ENCODE data around the gene IGF1R. TPM values are rescaled to one million over a fixed set of nuclear protein-coding genes. Genes with fewer than 3 reads are reported as not detected.

Gene IGF1R
- polyA plus RNA-seq, 4 donors: 25.1 to 53.9 (median 48.3) TPM

DNA sequence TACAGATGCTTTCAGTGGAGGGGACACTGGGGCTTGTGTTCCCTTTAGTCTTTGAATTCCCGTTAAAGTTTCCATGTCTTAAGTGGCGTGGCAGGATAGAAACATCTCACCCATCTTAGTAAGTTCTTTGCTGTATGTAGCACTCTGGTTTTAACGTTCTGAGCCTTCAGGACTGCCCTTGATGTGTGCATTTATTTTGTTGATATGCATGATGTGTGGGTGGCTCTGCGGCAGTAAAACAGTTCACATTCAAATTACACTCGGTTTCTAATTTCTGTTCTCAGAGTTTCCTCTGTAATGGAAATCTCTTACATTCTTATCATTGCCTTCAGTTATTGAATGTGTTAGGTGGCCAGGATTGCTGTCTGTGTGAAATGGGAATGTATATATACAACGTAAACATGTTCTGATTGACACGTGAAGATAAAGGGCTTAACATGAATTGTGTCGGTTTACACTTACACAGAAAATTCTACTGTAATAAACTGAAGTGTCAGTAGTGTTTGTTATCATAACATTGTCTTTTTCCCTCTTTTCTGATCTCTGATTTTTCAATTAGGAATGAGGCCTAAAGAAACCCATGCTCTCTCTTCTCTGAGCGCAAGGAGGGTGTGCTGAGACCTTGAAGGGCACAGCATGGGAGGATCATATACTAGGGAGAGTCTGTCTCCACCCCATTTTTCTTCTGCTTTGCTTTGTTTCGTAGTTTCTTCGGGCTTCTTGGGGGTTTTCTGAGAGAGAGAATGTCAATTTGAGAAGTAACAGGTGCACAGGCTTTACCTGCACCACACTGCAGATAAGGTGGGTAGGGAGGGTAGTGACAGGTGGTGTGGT lies 51.5 kb downstream of the IGF1R start:
- DNase-seq (ENCODE audit: low read depth in 4 of 4, low spot score in 3 of 4): no peak

DNA sequence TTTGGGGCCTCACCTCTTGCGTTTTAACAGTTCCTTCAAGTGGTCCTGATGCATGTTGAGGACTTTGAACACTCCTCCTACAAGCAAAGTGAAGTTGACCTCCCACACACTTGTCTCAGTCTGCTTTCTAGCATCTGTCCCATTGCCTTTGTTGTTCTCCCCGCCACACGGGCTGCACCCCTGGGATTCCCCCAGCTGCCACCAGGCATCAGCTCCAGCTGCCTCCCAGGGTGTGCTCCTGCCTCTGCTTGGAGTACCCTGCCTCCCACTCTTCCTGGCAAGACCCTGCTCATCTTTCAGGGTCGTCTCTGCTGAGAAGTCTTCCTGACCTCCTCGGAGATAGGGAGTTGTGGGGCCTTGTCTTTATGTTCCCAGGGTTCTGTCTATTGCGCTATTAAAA lies 52.2 kb downstream of the IGF1R start:
- DNase-seq (ENCODE audit: low read depth in 4 of 4, low spot score in 3 of 4): no peak

GRCh38 chr15:98703126-98703685 lies 54.9 kb downstream of the IGF1R start:
- DNase-seq (ENCODE audit: low read depth in 4 of 4, low spot score in 3 of 4): no peak

GRCh38 chr15:98705070-98705469 lies 56.7 kb downstream of the IGF1R start:
- no peak for DNase-seq (ENCODE audit: low read depth in 4 of 4, low spot score in 3 of 4)

- DNase-seq (ENCODE audit: low read depth in 4 of 4, low spot score in 3 of 4): no peak
Measured at GRCh38 chr15:98706387-98706786, 58.0 kb downstream of the IGF1R start.

- DNase-seq (ENCODE audit: low read depth in 4 of 4, low spot score in 3 of 4): no peak
Measured at GRCh38 chr15:98706986-98707385, 58.6 kb downstream of the IGF1R start.

GRCh38 chr15:98708037-98708590 lies 59.8 kb downstream of the IGF1R start:
- DNase-seq (ENCODE audit: low read depth in 4 of 4, low spot score in 3 of 4): no peak

- DNase-seq (ENCODE audit: low read depth in 4 of 4, low spot score in 3 of 4): no peak
Measured at GRCh38 chr15:98711810-98712209, 63.5 kb downstream of the IGF1R start.

DNA sequence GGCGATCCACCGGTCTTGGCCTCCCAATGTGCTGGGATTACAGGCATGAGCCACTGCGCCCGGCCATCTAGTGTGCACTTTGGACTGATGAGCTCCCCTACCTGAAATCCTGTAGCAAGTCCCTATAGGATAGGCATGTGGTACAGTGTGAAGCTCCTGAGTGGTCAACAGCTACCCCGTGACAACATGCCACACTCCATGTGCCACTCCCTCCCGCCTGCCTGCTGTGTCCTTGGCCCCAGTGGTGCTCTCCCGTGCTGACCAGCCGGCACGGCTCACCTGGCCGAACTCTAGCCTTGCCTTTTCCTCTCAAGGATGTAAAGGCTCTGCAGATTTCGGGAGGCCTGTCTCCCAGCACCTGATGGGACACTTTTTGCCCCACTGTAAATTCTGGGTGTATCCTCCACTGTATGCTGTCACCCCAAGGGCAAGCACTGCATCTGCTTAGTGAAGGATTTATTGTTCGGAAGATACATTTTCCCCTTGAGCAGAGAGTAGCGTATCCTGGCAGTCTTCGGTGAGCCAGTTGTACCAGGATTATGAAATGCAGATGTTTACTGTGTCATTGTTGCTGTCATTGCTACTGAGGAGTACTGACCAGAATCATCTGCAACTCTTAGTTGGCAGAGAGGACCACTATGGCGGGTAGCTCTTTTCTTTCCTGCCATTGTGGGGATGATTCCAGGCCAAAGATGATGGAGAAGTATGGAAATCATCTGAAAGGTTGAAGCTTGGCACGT lies 64.7 kb downstream of the IGF1R start:
- DNase-seq (ENCODE audit: low read depth in 4 of 4, low spot score in 3 of 4): no peak

- DNase-seq (ENCODE audit: low read depth in 4 of 4, low spot score in 3 of 4): no peak
Measured at GRCh38 chr15:98713585-98714001, 65.3 kb downstream of the IGF1R start.

DNA sequence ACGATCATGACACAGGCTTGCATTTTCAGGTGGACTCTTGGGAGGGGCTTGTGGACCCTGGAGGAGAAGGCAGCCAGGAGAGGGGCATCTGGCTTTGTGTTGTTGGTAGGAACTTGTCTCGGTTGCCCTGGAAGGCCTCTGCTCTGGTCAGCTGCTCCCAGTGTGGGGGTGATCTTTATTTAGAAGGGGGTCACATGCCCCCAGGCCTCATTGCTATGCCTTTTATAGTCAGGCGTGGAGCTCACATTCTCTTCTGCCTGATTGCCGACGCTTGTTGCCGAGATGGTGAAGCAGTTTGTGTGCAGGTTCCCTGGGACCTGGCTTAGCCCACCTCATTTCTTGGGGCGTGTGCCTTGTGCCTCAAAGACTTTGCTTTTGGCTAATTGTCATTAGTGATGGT lies 66.6 kb downstream of the IGF1R start:
- no peak for DNase-seq (ENCODE audit: low read depth in 4 of 4, low spot score in 3 of 4)

DNA sequence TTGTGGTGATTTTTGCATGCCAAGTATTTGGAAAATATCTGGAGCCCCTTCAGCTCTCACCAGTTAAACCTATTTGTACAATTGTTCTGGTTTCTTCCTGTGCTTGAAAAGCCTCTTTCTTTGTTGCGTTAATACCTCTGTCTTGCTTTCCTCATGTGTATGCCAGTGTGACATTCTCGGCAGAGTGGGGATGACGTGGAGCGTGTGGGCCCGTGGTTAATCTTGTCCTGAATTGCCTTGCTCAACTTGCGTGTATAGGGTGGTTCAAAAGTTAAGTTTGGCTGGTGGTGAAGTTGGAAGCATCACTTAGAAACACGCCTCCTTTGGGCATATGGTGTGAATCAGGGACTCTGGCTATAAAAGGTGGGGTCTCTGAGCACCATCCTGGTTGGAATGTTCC lies 67.1 kb downstream of the IGF1R start:
- no peak for DNase-seq (ENCODE audit: low read depth in 4 of 4, low spot score in 3 of 4)

- DNase-seq (ENCODE audit: low read depth in 4 of 4, low spot score in 3 of 4): no peak
Measured at GRCh38 chr15:98715890-98716443, 67.6 kb downstream of the IGF1R start.

DNA sequence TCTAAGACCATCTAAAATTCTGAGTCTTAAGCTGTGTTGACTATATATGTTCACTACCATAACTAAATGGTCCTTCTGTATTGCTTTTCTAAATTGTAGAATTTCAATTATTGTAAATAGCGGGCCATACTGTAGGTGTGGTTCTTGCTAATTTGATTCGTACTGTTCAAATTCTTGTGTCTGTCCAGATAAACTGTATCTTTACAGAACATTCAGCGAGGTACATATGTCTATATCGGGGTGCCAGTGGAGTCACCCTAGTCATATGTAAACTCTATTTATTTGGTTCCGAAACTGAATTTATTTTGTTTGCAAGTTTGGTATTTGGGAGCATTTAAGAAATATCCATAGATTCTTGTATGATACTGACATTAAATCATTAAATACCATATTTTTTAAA lies 69.0 kb downstream of the IGF1R start:
- no peak for DNase-seq (ENCODE audit: low read depth in 4 of 4, low spot score in 3 of 4)

DNA sequence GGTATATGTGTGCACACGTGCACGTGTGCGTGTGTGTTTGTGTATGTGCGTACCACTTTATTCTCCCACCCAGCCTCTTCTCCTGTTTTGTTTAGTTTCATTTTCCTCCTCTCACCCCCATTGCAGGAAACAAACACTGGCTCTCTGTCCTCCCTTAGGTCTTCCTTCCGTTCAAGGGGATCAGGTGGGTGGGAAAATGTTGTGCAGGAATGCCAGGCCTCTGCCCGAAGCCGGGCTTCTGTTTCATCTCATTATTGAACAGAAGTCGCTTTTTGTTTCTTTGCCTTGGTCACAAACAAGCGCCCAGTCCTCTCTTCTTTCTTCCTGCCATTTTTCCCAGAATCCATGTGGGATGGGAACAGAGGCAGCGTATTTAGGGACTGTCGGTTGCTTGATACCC lies 69.6 kb downstream of the IGF1R start:
- DNase-seq (ENCODE audit: low read depth in 4 of 4, low spot score in 3 of 4): no peak

- no peak for DNase-seq (ENCODE audit: low read depth in 4 of 4, low spot score in 3 of 4)
Measured at GRCh38 chr15:98718426-98719136, 70.2 kb downstream of the IGF1R start.

DNA sequence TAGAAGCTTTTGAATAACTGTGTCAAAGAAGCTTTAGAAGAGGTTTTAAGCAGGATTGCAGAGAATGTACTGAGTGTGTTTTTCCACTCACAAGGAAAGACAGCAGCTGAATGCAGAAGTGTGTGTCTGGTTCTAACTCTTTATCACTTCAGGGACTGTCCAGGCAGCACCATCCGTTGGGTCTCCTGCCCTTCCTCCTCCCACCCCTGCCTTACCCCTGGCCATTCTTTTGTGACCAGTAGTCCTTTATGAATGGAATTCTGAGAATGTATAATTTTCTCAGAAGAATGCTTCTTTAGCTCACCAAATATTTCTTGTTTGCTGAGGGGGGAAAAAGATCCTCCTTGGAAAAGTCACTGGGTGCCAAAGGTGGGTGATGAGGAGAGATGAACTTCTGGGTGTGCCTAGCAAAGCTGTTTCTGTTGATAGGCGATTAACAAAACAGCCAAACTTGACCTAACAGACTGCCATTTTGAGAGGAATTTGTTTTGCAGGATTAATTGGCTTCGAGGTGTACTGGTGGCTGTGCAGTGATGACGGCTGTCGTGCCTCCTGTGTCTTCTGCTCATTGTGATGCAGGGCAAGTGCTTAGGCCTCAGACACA lies 70.9 kb downstream of the IGF1R start:
- DNase-seq (ENCODE audit: low read depth in 4 of 4, low spot score in 3 of 4): no peak

DNA sequence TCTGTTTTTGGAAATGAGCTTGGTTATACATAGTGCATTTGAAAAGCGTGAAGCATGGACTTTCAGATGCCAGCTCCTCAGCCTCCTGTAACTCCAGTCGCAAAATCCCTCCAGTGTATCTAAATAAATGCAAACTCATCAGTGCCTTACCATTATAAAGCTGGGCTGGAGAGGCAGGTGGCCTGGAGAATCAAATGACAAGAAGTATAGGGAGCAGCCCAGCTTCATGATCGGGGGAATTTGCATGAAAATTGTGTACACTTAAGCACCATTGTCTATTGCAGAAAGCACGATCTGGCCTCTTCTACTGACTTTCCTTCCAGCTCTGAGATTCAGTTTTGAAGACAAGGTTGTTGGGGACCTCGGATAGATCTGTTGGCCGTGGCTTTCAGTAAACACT lies 71.7 kb downstream of the IGF1R start:
- no peak for DNase-seq (ENCODE audit: low read depth in 4 of 4, low spot score in 3 of 4)

DNA sequence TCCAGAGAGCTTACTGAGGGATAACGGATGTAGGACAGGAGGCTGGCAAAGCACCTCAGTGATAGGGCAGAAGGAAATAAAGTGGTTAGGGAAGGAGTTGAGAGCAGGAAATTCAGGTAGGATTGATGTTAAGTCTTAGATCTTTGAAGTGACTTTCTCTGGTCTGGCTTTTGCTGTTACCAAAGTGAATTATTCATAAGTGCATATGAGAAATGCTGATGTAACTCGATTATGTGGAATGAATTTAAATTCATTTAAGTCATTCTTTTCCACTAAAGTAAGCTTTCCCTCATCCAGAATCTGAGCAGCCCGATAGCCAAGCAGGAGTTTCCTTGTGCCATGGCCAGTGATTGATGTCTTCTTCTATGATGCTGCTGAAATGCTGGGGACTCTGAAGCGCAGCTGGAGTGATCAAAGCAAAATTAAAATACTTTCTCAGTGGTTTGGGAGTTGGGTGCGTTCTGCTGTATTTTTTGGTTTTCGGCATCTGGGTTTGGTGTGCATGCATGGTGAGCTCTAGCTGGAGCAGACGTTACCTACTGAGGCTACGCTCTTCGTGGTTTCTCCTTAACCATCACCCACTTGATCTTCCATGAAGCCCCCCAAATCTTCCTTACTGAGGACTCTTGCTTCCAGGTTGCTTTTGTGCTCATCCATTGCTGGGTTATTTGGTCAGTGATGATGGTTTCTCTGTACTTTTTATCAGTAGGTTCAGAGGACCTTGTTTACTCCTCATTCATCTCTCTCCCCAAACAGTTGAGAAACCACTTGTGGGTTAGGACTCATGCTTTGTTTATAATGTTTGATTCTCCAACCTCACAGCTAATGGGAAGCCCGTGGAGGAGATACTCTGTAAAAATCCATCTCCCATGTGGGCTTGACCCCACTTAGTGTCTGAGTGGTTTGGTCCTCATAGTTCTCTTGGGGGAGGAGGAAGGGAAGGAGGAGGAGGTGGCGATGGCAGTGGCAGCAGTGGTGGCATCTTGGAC lies 72.5 kb downstream of the IGF1R start:
- DNase-seq (ENCODE audit: low read depth in 4 of 4, low spot score in 3 of 4): no peak

All from left renal pelvis (tissue), 4 donors.